Esophagus (tissue), 2 donors: ENCODE data around the gene MCCC1. TPM values are rescaled to one million over a fixed set of nuclear protein-coding genes. Genes with fewer than 3 reads are reported as not detected.

Experiments used
- H3K27ac ChIP-seq, 2 donors: one replicate each; pipeline ENCODE4 v1.5.1; 2013; ENCODE audit warnings: low read depth in 2 of 2, mild to moderate bottlenecking in 2 of 2, inconsistent platforms in 1 of 2, low read length in 1 of 2, moderate library complexity in 1 of 2
- H3K27me3 ChIP-seq, 2 donors: one replicate each; pipeline ENCODE4 v1.6.1; 2013; ENCODE audit warnings: low read length in 2 of 2, control low read depth in 1 of 2, mild to moderate bottlenecking in 1 of 2; ENCODE audit not compliant: insufficient read depth in 2 of 2, control insufficient read depth in 1 of 2
- H3K36me3 ChIP-seq, 2 donors: one replicate each; pipeline ENCODE4 v1.6.1; 2013; ENCODE audit warnings: low read length in 1 of 2; ENCODE audit not compliant: control insufficient read depth in 2 of 2, insufficient read depth in 2 of 2
- H3K4me1 ChIP-seq, 2 donors: one replicate each; pipeline ENCODE4 v1.6.1; 2013; ENCODE audit warnings: low read length in 1 of 2; ENCODE audit not compliant: control insufficient read depth in 2 of 2, insufficient read depth in 2 of 2
- H3K4me3 ChIP-seq, 2 donors: one replicate each; pipeline ENCODE4 v1.5.1; 2013; ENCODE audit warnings: low read length in 2 of 2, mild to moderate bottlenecking in 2 of 2, low read depth in 1 of 2, moderate library complexity in 1 of 2
- H3K9me3 ChIP-seq, 2 donors: one replicate each; pipeline ENCODE4 v1.6.1; 2013; ENCODE audit warnings: mild to moderate bottlenecking in 2 of 2, low read depth in 1 of 2, low read length in 1 of 2, moderate library complexity in 1 of 2; ENCODE audit not compliant: control insufficient read depth in 2 of 2, insufficient read depth in 1 of 2
- WGBS, 2 donors: extraction: QIAGEN DNeasy Blood & Tissue Kit; methylation state at CpG; one replicate each; pipeline ENCODE4 v1.1.7; 2013; 5-methylcytosine and 5-hydroxymethylcytosine counted together
- polyA plus RNA-seq, 2 donors: library from polyadenylated mRNA; stranded (reverse); fragments of 200-250 nt; gene quantifications; one replicate each; pipeline ENCODE4 v1.2.3, GENCODE V29; 2013
- donor health status: healthy with polysubstance abuse.
- donor health status: Bipolar disorder and iron deficiency.

The MCCC1 gene
- polyA plus RNA-seq, 2 donors = 26.0 to 33.0 TPM

GRCh38 chr3:183032880-183033555 lies 66.3 kb downstream of the MCCC1 start:
- 85 to 89% methylated on average over 6 of the region's 6 CpGs for WGBS, 2 donors
- peaks cover 2 to 17% of the 10 kb centered on the region in 2 donors for H3K36me3 ChIP-seq

GRCh38 chr3:183031826-183032225 lies 67.5 kb downstream of the MCCC1 start:
- H3K36me3 ChIP-seq = peaks cover 2 to 11% of the 10 kb centered on the region in 2 donors
- WGBS, 2 donors = 94 to 98% methylated on average over 1 of the region's 1 CpG
- H3K4me3 ChIP-seq = no peak overlapping the region
- no peaks in the 10 kb centered on the region for H3K9me3 ChIP-seq
- no peaks in the 10 kb centered on the region for H3K4me1 ChIP-seq
- H3K27ac ChIP-seq = no peak overlapping the region
- H3K27me3 ChIP-seq = no peaks in the 10 kb centered on the region

More at GRCh38 chr3:183032880-183033555, 66.3 kb downstream of the MCCC1 start:
- Histone ChIP-seq H3K9me3 (no peaks in the 10 kb centered on the region), H3K4me1 (no peaks in the 10 kb centered on the region), H3K4me3 (no peak overlapping the region), H3K27ac (no peak overlapping the region), H3K27me3 (no peaks in the 10 kb centered on the region)

GRCh38 chr3:183028416-183028815 lies 70.9 kb downstream of the MCCC1 start:
- H3K27me3 ChIP-seq = no peaks in the 10 kb centered on the region
- no peaks in the 10 kb centered on the region for H3K9me3 ChIP-seq
- peaks cover 0 to 11% of the 10 kb centered on the region in 2 donors for H3K36me3 ChIP-seq
- H3K27ac ChIP-seq = no peak overlapping the region
- 95% methylated on average over 3 of the region's 3 CpGs for WGBS, 2 donors
- no peaks in the 10 kb centered on the region for H3K4me1 ChIP-seq
- H3K4me3 ChIP-seq = no peak overlapping the region

GRCh38 chr3:183027276-183027675 lies 72.0 kb downstream of the MCCC1 start:
- Histone ChIP-seq H3K36me3 (peaks cover 0 to 5% of the 10 kb centered on the region in 2 donors), H3K27ac (no peak overlapping the region), H3K4me3 (no peak overlapping the region), H3K9me3 (no peaks in the 10 kb centered on the region), H3K27me3 (no peaks in the 10 kb centered on the region), H3K4me1 (no peaks in the 10 kb centered on the region)
- WGBS, 2 donors = 90 to 100% methylated on average over 1 of the region's 1 CpG

- Histone ChIP-seq H3K27ac (no peak overlapping the region), H3K4me3 (no peak overlapping the region), H3K27me3 (no peaks in the 10 kb centered on the region), H3K4me1 (no peaks in the 10 kb centered on the region), H3K36me3 (peaks cover 8 to 9% of the 10 kb centered on the region in 2 donors), H3K9me3 (no peaks in the 10 kb centered on the region)
- WGBS, 2 donors = 76 to 93% methylated on average over 3 of the region's 3 CpGs
Observed at GRCh38 chr3:183022936-183023516, 76.3 kb downstream of the MCCC1 start.

GRCh38 chr3:183018421-183019192 lies 80.7 kb downstream of the MCCC1 start:
- no peaks in the 10 kb centered on the region for H3K4me1 ChIP-seq
- peaks cover 11 to 13% of the 10 kb centered on the region in 2 donors for H3K36me3 ChIP-seq
- no peak overlapping the region for H3K27ac ChIP-seq
- WGBS, 2 donors = 96 to 97% methylated on average over 3 of the region's 3 CpGs
- H3K9me3 ChIP-seq = no peaks in the 10 kb centered on the region
- H3K4me3 ChIP-seq = no peak overlapping the region
- no peaks in the 10 kb centered on the region for H3K27me3 ChIP-seq

- Histone ChIP-seq H3K4me1 (no peaks in the 10 kb centered on the region), H3K4me3 (no peak overlapping the region), H3K27ac (no peak overlapping the region), H3K9me3 (no peaks in the 10 kb centered on the region), H3K27me3 (no peaks in the 10 kb centered on the region), H3K36me3 (peaks cover 4 to 8% of the 10 kb centered on the region in 2 donors)
- WGBS, 2 donors = 83 to 87% methylated on average over 2 of the region's 2 CpGs
Observed at GRCh38 chr3:183015185-183015584, 84.1 kb downstream of the MCCC1 start.

GRCh38 chr3:183013856-183014255 lies 85.4 kb downstream of the MCCC1 start:
- H3K27ac ChIP-seq = no peak overlapping the region
- H3K9me3 ChIP-seq = no peaks in the 10 kb centered on the region
- peaks cover 4 to 10% of the 10 kb centered on the region in 2 donors for H3K36me3 ChIP-seq
- 91 to 93% methylated on average over 6 of the region's 6 CpGs for WGBS, 2 donors
- H3K4me1 ChIP-seq = no peaks in the 10 kb centered on the region
- H3K27me3 ChIP-seq = no peaks in the 10 kb centered on the region
- no peak overlapping the region for H3K4me3 ChIP-seq

GRCh38 chr3:183013074-183013473 lies 86.2 kb downstream of the MCCC1 start:
- no peaks in the 10 kb centered on the region for H3K27me3 ChIP-seq
- WGBS, 2 donors = 90 to 94% methylated on average over 5 of the region's 5 CpGs
- no peaks in the 10 kb centered on the region for H3K4me1 ChIP-seq
- no peak overlapping the region for H3K4me3 ChIP-seq
- H3K27ac ChIP-seq = no peak overlapping the region
- no peaks in the 10 kb centered on the region for H3K9me3 ChIP-seq
- H3K36me3 ChIP-seq = peaks cover 4 to 10% of the 10 kb centered on the region in 2 donors
